ENCODE data around the gene PNPLA7.

GRCh38 chr9:137412431-137412830, 137.8 kb downstream of the PNPLA7 start:
- TF ChIP-seq EZH2 (IDR thresholded peaks at IDR 0.05) = no peak
- TF ChIP-seq POLR2AphosphoS5 (IDR thresholded peaks at IDR 0.05; ENCODE audit: borderline replicate concordance, low read depth, low read length) = no peak
- TF ChIP-seq FOXP2 (optimal IDR thresholded peaks at IDR 0.05; ENCODE audit: control extremely low read depth, extremely low read length, insufficient read depth) = no peak

Measured in SK-N-MC (cell line).